NCI-H1417 (cell line): ENCODE data around the gene CHD5.
A peak's percentile ranks its signal among the peaks of the same experiment; 100 is the strongest.

Experiments
- DNase-seq, 3 experiments: peaks; one replicate each; lab custom pipeline; 2025; lab: John Stamatoyannopoulos, UW

CHD5 gene

GRCh38 chr1:6202256-6202655 is 22.1 kb upstream of the CHD5 start:
- no peak for DNase-seq

GRCh38 chr1:6200188-6200809 is 20.2 kb upstream of the CHD5 start:
- DNase-seq, result peak in 1 of 3 experiments; percentile 28

GRCh38 chr1:6199298-6200187 is 19.4 kb upstream of the CHD5 start, which contains the start of gene RPL22:
Gene RPL22 (minus strand): TSS chr1:6199595. CDS start chr1:6199573, 22 bp downstream.
- peak; percentile 98 to 99 (median 99) for DNase-seq

GRCh38 chr1:6198646-6199297 is 18.7 kb upstream of the CHD5 start:
- peak in 1 of 3 experiments; percentile 30 for DNase-seq

GRCh38 chr1:6197746-6198427 is 17.8 kb upstream of the CHD5 start:
- DNase-seq, result no peak

GRCh38 chr1:6191968-6192367 is 11.8 kb upstream of the CHD5 start:
- no peak for DNase-seq

- DNase-seq, result no peak
Measured at GRCh38 chr1:6188466-6188865, 8.3 kb upstream of the CHD5 start.

GRCh38 chr1:6185635-6186382 is 5.7 kb upstream of the CHD5 start:
- peak in 2 of 3 experiments; percentile 22 to 49 for DNase-seq

- no peak for DNase-seq
Measured at GRCh38 chr1:6185151-6185550, 5.0 kb upstream of the CHD5 start.

GRCh38 chr1:6184083-6184783 is 4.1 kb upstream of the CHD5 start:
- DNase-seq, result no peak

- DNase-seq, result peak in 1 of 3 experiments; percentile 36
Measured at GRCh38 chr1:6183520-6183989, 3.4 kb upstream of the CHD5 start.

- no peak for DNase-seq
Measured at GRCh38 chr1:6181347-6181770, 1.2 kb upstream of the CHD5 start.

- peak; percentile 10 to 25 (median 15) for DNase-seq
Measured at GRCh38 chr1:6180707-6181311, 688 bp upstream of the CHD5 start.

GRCh38 chr1:6179564-6180175 is 451 bp downstream of the CHD5 start:
- peak in 2 of 3 experiments; percentile 50 to 60 for DNase-seq

GRCh38 chr1:6178751-6179563 is 1.2 kb downstream of the CHD5 start:
- DNase-seq, result peak in 2 of 3 experiments; percentile 35 to 50

- no peak for DNase-seq
Measured at GRCh38 chr1:6177681-6178380, 2.3 kb downstream of the CHD5 start.

GRCh38 chr1:6176779-6177178 is 3.3 kb downstream of the CHD5 start:
- DNase-seq, result no peak

GRCh38 chr1:6175411-6175828 is 4.7 kb downstream of the CHD5 start:
- DNase-seq, result no peak
